Ectodermal cell (in vitro differentiated cells): ENCODE results near the gene FSTL4.

Experiments used
- H3K27ac ChIP-seq: 2 replicates; pipeline ENCODE4 v1.7.0; 2013; ENCODE audit warnings: mild to moderate bottlenecking, low read depth, low read length; ENCODE audit not compliant: insufficient read depth, poor library complexity, severe bottlenecking
- H3K27me3 ChIP-seq: 2 replicates; pipeline ENCODE4 v1.7.0; 2013; ENCODE audit warnings: mild to moderate bottlenecking, low read length; ENCODE audit not compliant: insufficient read depth, control insufficient read depth, poor library complexity, severe bottlenecking
- H3K36me3 ChIP-seq: one replicate; pipeline ENCODE4 v1.7.0; 2013; ENCODE audit warnings: low read length; ENCODE audit not compliant: control insufficient read depth, insufficient read depth
- H3K4me1 ChIP-seq: one replicate; pipeline ENCODE4 v1.7.0; 2013; ENCODE audit warnings: low read length; ENCODE audit not compliant: control insufficient read depth, insufficient read depth
- H3K4me3 ChIP-seq: 2 replicates; pipeline ENCODE4 v1.7.0; 2013; ENCODE audit warnings: low read depth, low read length, control low read depth; ENCODE audit not compliant: insufficient read depth
- H3K9me3 ChIP-seq: 2 replicates; pipeline ENCODE4 v1.7.0; 2013; ENCODE audit warnings: mild to moderate bottlenecking, low read length, moderate library complexity; ENCODE audit not compliant: control insufficient read depth
- WGBS, 2 experiments: methylation state at CpG; one replicate each; pipeline ENCODE4 v1.1.7; 2013; ENCODE audit warnings: missing lambda C conversion rate in 2 of 2; 5-methylcytosine and 5-hydroxymethylcytosine counted together

Gene FSTL4

DNA sequence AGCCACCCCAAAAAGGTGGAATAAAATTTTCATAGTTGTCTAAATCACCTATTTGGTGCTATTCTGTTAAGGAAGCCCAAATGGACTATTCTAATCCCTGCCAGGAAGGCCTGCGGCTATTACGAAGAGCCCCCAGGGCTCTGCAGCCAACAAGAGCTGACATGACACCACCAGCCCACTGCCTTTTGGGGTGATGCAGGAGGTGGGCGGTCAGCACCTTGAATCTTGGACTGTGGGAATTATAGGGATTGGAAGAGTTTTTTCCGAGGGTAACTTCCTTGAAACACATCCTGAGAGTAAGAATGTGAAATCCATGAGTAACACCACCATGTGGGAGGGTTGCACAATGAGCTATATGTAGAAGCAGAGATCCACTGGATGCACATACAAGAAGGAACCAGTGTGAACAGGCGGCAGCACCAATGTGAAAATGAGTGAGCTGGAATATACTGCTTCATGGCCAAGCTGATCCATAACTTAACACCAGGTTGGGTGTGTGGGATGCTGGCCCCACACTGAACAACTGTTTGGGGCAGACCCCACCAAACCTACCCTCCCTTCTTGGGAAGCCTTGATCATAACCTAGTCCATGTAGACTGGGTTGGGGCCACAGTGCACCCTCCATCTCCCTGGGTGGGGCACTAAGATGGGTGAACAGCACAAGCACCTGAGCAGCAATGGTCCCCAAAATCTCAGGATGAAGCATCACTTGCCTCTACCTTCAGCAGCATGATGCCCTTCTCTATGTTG lies 239.0 kb downstream of the FSTL4 start:
- Histone ChIP-seq H3K27ac (no peak overlapping the region), H3K4me3 (no peak overlapping the region), H3K36me3 (no peaks in the 10 kb centered on the region), H3K9me3 (no peaks in the 10 kb centered on the region), H3K27me3 (no peaks in the 10 kb centered on the region), H3K4me1 (no peaks in the 10 kb centered on the region)
- 94 to 95% methylated on average over 5 of the region's 5 CpGs for WGBS, 2 experiments

- no peaks in the 10 kb centered on the region for H3K4me1 ChIP-seq
- WGBS, 2 experiments: 75 to 77% methylated on average over 7 of the region's 7 CpGs
- H3K27me3 ChIP-seq: no peaks in the 10 kb centered on the region
- H3K36me3 ChIP-seq: no peaks in the 10 kb centered on the region
- no peak overlapping the region for H3K4me3 ChIP-seq
- no peak overlapping the region for H3K27ac ChIP-seq
- no peaks in the 10 kb centered on the region for H3K9me3 ChIP-seq
Measured at GRCh38 chr5:133372293-133372937, 239.9 kb downstream of the FSTL4 start.

DNA sequence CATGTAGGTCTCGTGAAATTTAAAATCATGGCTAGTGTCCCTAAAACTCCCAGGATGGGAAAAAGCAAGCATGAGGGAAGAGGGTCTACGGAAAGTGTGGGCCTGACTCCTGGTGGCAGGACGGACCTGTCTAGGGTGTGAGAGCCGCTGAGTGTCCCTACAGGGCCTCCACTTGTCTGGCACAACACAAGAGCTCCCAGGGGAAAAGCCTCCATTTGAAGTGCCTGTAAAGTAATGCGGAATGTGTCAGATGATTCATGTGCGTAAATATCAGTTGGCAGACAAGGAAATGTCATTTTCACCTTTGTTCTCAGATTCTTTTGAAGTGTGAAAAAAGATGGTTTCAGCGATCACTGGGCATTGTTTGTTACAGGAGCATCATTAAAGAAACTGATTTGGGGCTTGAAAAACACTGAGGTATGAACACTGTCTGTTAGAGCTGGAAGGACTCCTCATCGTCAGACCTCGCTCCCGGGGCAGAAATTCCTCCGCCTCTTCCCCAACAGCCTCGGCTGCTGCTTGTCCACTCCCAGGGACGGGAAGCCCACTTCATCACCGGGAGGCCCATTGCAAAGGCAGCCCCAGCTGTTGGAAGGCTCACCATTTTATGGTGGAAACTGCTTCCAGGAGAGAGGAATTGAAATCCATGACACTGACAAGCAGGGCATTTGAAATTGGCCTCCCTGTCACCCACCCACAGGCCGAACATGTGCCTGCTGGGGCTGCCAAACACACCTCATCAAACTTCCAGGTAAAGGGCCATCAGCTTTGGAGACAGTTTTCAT lies 240.8 kb downstream of the FSTL4 start:
- no peak overlapping the region for H3K4me3 ChIP-seq
- 84 to 88% methylated on average over 15 of the region's 15 CpGs for WGBS, 2 experiments
- no peaks in the 10 kb centered on the region for H3K36me3 ChIP-seq
- no peaks in the 10 kb centered on the region for H3K4me1 ChIP-seq
- H3K9me3 ChIP-seq: no peaks in the 10 kb centered on the region
- H3K27me3 ChIP-seq: no peaks in the 10 kb centered on the region
- H3K27ac ChIP-seq: no peak overlapping the region

- no peaks in the 10 kb centered on the region for H3K27me3 ChIP-seq
- H3K36me3 ChIP-seq: no peaks in the 10 kb centered on the region
- 94 to 95% methylated on average over 7 of the region's 7 CpGs for WGBS, 2 experiments
- no peak overlapping the region for H3K4me3 ChIP-seq
- peaks cover 2% of the 10 kb centered on the region for H3K4me1 ChIP-seq
- H3K27ac ChIP-seq: no peak overlapping the region
- H3K9me3 ChIP-seq: no peaks in the 10 kb centered on the region
Measured at GRCh38 chr5:133370904-133371303, 241.4 kb downstream of the FSTL4 start.

- Histone ChIP-seq H3K4me1 (peaks cover 8% of the 10 kb centered on the region), H3K36me3 (no peaks in the 10 kb centered on the region), H3K27me3 (no peaks in the 10 kb centered on the region), H3K4me3 (no peak overlapping the region), H3K9me3 (no peaks in the 10 kb centered on the region), H3K27ac (no peak overlapping the region)
- 93 to 94% methylated on average over 8 of the region's 8 CpGs for WGBS, 2 experiments
Measured at GRCh38 chr5:133370036-133370831, 242.1 kb downstream of the FSTL4 start.

DNA sequence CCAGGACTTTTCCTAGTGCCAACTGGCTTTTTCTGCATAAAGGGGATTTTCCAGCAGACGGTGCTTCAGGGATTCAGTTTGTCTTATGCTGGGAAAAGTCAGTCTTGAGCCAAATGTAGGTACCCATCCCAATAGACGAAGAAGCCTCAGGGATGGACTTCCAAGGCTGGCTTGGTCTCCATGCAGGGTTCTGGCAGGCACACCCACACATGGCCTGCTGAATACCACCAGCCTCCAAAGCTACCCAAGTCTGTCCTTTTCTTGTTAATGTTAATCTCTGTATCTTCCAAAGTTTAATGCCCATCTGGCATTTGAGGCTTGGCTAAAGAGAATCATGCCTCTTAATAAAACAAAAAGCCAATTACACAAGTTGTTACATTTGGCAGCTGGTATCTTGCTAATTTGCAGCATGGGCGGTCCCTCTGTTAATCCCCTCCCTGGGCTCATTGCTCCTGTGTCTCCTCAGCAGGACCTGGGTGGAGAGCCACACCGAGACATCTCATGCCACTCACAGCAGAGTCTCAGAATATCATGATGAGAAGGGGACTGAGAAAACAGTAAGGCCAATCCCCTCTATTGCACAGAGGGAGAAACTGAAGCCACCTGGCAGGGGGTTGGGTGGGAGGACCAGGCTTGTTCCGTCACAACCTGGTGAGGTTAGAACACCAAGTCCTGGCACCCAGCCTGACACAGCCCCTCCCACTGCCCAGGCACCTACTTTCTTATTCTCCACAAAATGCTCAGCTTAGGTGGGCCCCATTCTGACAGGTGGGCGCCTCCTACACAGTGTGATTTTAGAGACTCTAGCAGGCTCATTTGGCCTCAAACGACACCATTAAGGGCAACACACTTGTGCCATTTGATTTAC lies 243.2 kb downstream of the FSTL4 start:
- Histone ChIP-seq H3K4me3 (no peak overlapping the region), H3K27ac (no peak overlapping the region), H3K36me3 (no peaks in the 10 kb centered on the region), H3K27me3 (no peaks in the 10 kb centered on the region), H3K4me1 (peaks cover 19% of the 10 kb centered on the region), H3K9me3 (no peaks in the 10 kb centered on the region)
- 91 to 94% methylated on average over 7 of the region's 7 CpGs for WGBS, 2 experiments

DNA sequence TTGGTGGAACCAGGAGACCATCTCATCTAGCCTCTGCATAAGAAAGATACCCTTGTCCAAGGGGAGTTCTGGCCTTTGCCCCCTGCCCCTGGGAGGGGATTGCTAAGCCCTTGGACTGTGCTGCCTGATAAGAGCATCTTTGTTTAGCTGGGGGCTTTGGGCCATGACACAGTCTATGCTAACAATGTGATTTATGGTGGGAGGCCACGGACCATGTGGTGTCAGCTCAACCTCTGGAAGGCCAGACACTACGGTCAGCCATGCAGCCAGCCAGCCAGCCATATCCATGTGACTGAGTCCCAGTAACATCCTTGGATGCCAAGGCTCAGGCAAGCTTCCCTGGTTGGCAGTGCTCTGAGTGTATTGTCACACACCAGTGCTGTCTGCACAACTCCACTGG lies 244.4 kb downstream of the FSTL4 start:
- Histone ChIP-seq H3K27me3 (no peaks in the 10 kb centered on the region), H3K27ac (no peak overlapping the region), H3K36me3 (no peaks in the 10 kb centered on the region), H3K9me3 (no peaks in the 10 kb centered on the region), H3K4me1 (peaks cover 25% of the 10 kb centered on the region), H3K4me3 (no peak overlapping the region)
- 88 to 94% methylated on average over 2 of the region's 2 CpGs for WGBS, 2 experiments

DNA sequence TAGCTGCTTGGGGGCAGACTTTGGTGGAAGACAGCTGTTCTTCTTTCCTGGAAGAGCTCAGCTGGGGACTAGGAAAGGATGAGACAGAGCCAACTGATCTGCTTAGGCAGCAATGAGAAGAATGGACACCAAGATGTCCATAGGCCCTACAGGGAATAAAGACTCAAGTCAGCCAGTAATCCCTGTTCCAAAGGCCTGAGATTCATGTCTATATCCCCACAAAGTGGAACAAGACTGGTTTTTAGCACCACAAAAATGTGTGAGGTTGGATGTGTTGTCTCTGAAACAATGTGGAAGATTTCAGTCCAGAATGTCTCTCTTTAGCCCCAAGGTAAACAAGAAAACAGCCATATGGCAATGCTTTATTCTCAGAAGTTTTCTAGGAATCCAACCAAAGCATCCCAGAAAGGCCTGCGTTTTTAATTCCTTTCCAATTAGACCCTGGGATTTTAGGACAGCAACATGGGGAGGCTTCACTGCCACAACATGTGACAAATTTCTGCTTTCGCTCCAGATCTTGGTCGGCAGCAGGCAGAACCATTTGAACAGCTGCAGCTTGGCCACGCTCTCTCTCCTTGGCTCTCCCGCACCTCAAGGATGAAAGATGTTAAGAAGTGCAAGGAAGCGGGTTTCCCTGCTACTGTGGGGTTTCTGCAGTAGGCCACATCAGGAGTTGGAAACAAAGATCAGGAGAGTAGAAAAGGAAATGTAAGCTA lies 245.1 kb downstream of the FSTL4 start:
- WGBS, 2 experiments: 94 to 95% methylated on average over 6 of the region's 6 CpGs
- H3K4me3 ChIP-seq: no peak overlapping the region
- no peaks in the 10 kb centered on the region for H3K36me3 ChIP-seq
- H3K9me3 ChIP-seq: no peaks in the 10 kb centered on the region
- no peaks in the 10 kb centered on the region for H3K27me3 ChIP-seq
- no peak overlapping the region for H3K27ac ChIP-seq
- peaks cover 28% of the 10 kb centered on the region for H3K4me1 ChIP-seq

- H3K9me3 ChIP-seq: no peaks in the 10 kb centered on the region
- H3K4me1 ChIP-seq: peaks cover 36% of the 10 kb centered on the region
- H3K27me3 ChIP-seq: no peaks in the 10 kb centered on the region
- H3K36me3 ChIP-seq: no peaks in the 10 kb centered on the region
- no peak overlapping the region for H3K4me3 ChIP-seq
- WGBS, 2 experiments: 95% methylated on average over 6 of the region's 6 CpGs
- H3K27ac ChIP-seq: no peak overlapping the region
Measured at GRCh38 chr5:133366438-133366837, 245.9 kb downstream of the FSTL4 start.
